MM.1S (cell line): ENCODE measurements around the gene SLC16A13.
A peak's percentile ranks its signal among the peaks of the same experiment; 100 is the strongest.

Experiments used
- DNase-seq: peaks from one replicate; pipeline ENCODE4 v3.0.0-alpha.2; 2015
- H2AFZ ChIP-seq: fragments of 300-600 bp; sonication (generic); 2 replicates; pipeline ENCODE4 v1.6.0; 2016; ENCODE audit warnings: antibody characterized with exemption, low read length
- H3F3A ChIP-seq: fragments of 300-600 bp; sonication (generic); 2 replicates; pipeline ENCODE4 v1.6.1; 2016; ENCODE audit warnings: mild to moderate bottlenecking, antibody characterized with exemption, low read length, moderate library complexity, mixed read lengths; ENCODE audit not compliant: insufficient read depth
- H3K27ac ChIP-seq: fragments of 300-600 bp; sonication (generic); 2 replicates; pipeline ENCODE4 v1.5.1; 2016; ENCODE audit warnings: mild to moderate bottlenecking, low read length
- H3K27me3 ChIP-seq: fragments of 300-600 bp; sonication (generic); replicated peaks from 2 replicates; pipeline ENCODE4 v1.6.0; 2016; ENCODE audit warnings: low read length; ENCODE audit not compliant: insufficient read depth
- H3K36me3 ChIP-seq: fragments of 300-600 bp; sonication (generic); replicated peaks from 2 replicates; pipeline ENCODE4 v1.6.1; 2016; ENCODE audit warnings: mild to moderate bottlenecking, low read length, mixed read lengths; ENCODE audit not compliant: insufficient read depth
- H3K4me1 ChIP-seq: fragments of 300-600 bp; sonication (generic); 2 replicates; pipeline ENCODE4 v1.6.1; 2016; ENCODE audit warnings: low read length, mixed read lengths
- H3K4me2 ChIP-seq: fragments of 300-600 bp; sonication (generic); 2 replicates; pipeline ENCODE4 v1.6.0; 2016; ENCODE audit warnings: low read depth, low read length
- H3K4me3 ChIP-seq: fragments of 300-600 bp; sonication (generic); 2 replicates; pipeline ENCODE4 v1.5.1; 2016; ENCODE audit warnings: low read length, mixed read lengths
- H3K79me2 ChIP-seq: fragments of 300-600 bp; sonication (generic); 2 replicates; pipeline ENCODE4 v1.6.1; 2016; ENCODE audit warnings: mixed run types, low read length, mixed read lengths
- H3K9ac ChIP-seq: fragments of 300-600 bp; sonication (generic); 2 replicates; pipeline ENCODE4 v1.6.1; 2016; ENCODE audit warnings: low read length, mixed read lengths
- H3K9me2 ChIP-seq: fragments of 300-600 bp; sonication (generic); replicated peaks from 2 replicates; pipeline ENCODE4 v1.6.1; 2016; ENCODE audit warnings: mild to moderate bottlenecking, low read length, mixed read lengths; ENCODE audit not compliant: insufficient read depth
- H3K9me3 ChIP-seq: fragments of 300-600 bp; sonication (generic); replicated peaks from 2 replicates; pipeline ENCODE4 v1.6.1; 2016; ENCODE audit warnings: mild to moderate bottlenecking, low read length, mixed read lengths; ENCODE audit not compliant: insufficient read depth
- H4K20me1 ChIP-seq: fragments of 300-600 bp; sonication (generic); 2 replicates; pipeline ENCODE4 v1.6.1; 2016; ENCODE audit warnings: mild to moderate bottlenecking, low read length, moderate library complexity, mixed read lengths; ENCODE audit not compliant: insufficient read depth
- EZH2 ChIP-seq: fragments of 300-600 bp; sonication (generic); optimal IDR thresholded peaks from 2 replicates; pipeline ENCODE3; 2017; ENCODE audit warnings: low read depth, mild to moderate bottlenecking, antibody characterized with exemption, low read length, mixed read lengths
- EZH2phosphoT487 ChIP-seq: fragments of 300-600 bp; sonication (generic); IDR thresholded peaks from 2 replicates; pipeline ENCODE4 v1.6.1; 2018; ENCODE audit warnings: antibody characterized with exemption, low read length
- TF ChIP-seq, protein P1 (sequence below): fragments of 300-600 bp; sonication (generic); IDR thresholded peaks from 2 replicates; pipeline ENCODE4 v1.5.1; 2016; ENCODE audit warnings: antibody characterized with exemption, low read length, mixed read lengths

Gene SLC16A13

DNA sequence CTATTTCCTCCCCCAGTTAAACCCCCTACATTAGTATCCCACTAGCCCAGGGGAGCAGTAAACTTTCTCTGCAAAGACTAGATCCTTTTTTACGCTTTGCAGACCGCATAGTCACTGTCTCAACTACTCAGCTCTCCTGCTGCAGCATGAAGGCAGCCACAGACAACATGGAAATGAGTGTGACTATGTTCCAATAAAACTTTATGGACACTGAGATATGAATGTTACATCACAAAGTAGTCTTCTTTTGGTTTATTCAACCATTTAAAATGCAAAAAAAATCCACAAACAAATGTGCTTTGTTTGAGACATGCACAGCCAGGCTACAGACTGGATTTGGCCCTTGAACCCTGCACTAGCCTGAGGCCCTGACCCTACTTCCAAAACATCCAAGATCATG lies 25.3 kb upstream of the SLC16A13 start:
- Histone ChIP-seq H3F3A (peaks cover 26% of the 10 kb centered on the region), H3K4me3 (no peak overlapping the region), H3K9me2 (no peaks in the 10 kb centered on the region), H2AFZ (no peak overlapping the region), H3K36me3 (no peaks in the 10 kb centered on the region), H3K27me3 (no peaks in the 10 kb centered on the region), H3K9ac (no peak overlapping the region), H3K4me2 (no peak overlapping the region), H3K9me3 (no peaks in the 10 kb centered on the region), H4K20me1 (no peaks in the 10 kb centered on the region), H3K79me2 (peaks cover 65% of the 10 kb centered on the region), H3K4me1 (peaks cover 10% of the 10 kb centered on the region), H3K27ac (no peak overlapping the region)
- no peak for TF ChIP-seq EZH2
- TF ChIP-seq EZH2phosphoT487 = no peak
- TF ChIP-seq, protein P1, sequence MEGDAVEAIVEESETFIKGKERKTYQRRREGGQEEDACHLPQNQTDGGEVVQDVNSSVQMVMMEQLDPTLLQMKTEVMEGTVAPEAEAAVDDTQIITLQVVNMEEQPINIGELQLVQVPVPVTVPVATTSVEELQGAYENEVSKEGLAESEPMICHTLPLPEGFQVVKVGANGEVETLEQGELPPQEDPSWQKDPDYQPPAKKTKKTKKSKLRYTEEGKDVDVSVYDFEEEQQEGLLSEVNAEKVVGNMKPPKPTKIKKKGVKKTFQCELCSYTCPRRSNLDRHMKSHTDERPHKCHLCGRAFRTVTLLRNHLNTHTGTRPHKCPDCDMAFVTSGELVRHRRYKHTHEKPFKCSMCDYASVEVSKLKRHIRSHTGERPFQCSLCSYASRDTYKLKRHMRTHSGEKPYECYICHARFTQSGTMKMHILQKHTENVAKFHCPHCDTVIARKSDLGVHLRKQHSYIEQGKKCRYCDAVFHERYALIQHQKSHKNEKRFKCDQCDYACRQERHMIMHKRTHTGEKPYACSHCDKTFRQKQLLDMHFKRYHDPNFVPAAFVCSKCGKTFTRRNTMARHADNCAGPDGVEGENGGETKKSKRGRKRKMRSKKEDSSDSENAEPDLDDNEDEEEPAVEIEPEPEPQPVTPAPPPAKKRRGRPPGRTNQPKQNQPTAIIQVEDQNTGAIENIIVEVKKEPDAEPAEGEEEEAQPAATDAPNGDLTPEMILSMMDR = no peak
- DNase-seq = no peak

DNA sequence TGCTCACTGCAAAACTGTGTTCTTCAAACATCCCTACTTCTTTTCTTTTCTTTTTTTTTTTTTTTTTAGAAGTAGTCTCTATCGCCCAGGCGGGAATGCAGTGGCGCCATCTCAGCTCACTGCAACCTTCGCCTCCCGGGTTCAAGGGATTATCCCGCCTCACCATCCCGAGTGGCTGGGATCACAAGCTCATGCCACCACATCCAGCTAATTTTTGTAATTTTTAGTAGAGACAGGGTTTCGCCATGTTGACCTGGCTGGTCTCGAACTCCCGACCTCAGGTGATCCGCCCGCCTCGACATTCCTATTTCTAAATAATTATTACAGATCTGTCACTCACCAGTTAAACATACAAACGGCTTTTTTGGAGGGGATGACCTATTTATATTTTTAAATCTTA lies 24.4 kb upstream of the SLC16A13 start:
- no peak overlapping the region for H3K27ac ChIP-seq
- peak overlapping the region; percentile 89 for H3K4me3 ChIP-seq
- no peak overlapping the region for H2AFZ ChIP-seq
- peaks cover 16% of the 10 kb centered on the region for H3K4me1 ChIP-seq
- peak overlapping the region; percentile 99; the same call in 1 of the 2 replicates for H3K9ac ChIP-seq
- no peak for TF ChIP-seq EZH2
- no peak for TF ChIP-seq EZH2phosphoT487
- TF ChIP-seq, protein P1 = no peak
- H3K9me3 ChIP-seq = no peaks in the 10 kb centered on the region
- peak overlapping the region; percentile 95 for H3K4me2 ChIP-seq
- H3K36me3 ChIP-seq = no peaks in the 10 kb centered on the region
- H3F3A ChIP-seq = peaks cover 35% of the 10 kb centered on the region
- no peaks in the 10 kb centered on the region for H3K27me3 ChIP-seq
- peaks cover 73% of the 10 kb centered on the region for H3K79me2 ChIP-seq
- no peak for DNase-seq
- no peaks in the 10 kb centered on the region for H3K9me2 ChIP-seq
- H4K20me1 ChIP-seq = no peaks in the 10 kb centered on the region

DNA sequence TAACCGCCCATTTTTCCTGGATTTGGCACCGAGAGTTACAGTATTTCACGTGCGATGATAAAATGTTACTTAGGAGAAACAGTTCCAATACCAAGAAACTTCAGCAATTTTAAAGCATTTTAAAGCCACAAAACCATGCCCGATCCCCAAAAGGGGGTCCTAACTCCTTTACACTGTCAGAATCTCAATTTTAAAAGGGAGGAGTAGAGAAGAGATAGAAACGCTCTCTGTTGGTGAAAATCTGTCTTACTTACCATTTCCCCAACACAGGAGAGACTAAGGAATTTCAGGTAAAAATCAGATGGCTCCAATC lies 23.9 kb upstream of the SLC16A13 start:
- no peaks in the 10 kb centered on the region for H3K9me2 ChIP-seq
- peak overlapping the region; percentile 100; the same call in 1 of the 2 replicates for H3K27ac ChIP-seq
- H3K4me3 ChIP-seq = peak overlapping the region; percentile 89
- DNase-seq = no peak
- no peaks in the 10 kb centered on the region for H4K20me1 ChIP-seq
- peak overlapping the region; percentile 83 for H2AFZ ChIP-seq
- H3K79me2 ChIP-seq = peaks cover 74% of the 10 kb centered on the region
- no peaks in the 10 kb centered on the region for H3K27me3 ChIP-seq
- peaks cover 21% of the 10 kb centered on the region for H3K4me1 ChIP-seq
- H3F3A ChIP-seq = peaks cover 36% of the 10 kb centered on the region
- H3K36me3 ChIP-seq = no peaks in the 10 kb centered on the region
- H3K4me2 ChIP-seq = peak overlapping the region; percentile 95
- peak overlapping the region; percentile 99 for H3K9ac ChIP-seq
- TF ChIP-seq, protein P1 = no peak
- no peak for TF ChIP-seq EZH2
- no peak for TF ChIP-seq EZH2phosphoT487
- H3K9me3 ChIP-seq = no peaks in the 10 kb centered on the region
